A673 (cell line): ENCODE measurements around the gene RSAD2. TPM values are rescaled to one million over a fixed set of nuclear protein-coding genes. Genes with fewer than 3 reads are reported as not detected.
"Not testable (repeated sequence)": the region's sequence is repeated elsewhere in the genome, so short reads cannot be mapped to it uniquely, and the experiment has no call there.

ENCODE experiments used
- BruUV-seq: library from RNA; stranded (reverse); fragments of 400-500 nt; replicated peaks from 2 replicates; lab custom pipeline; 2021; lab: Mats Ljungman, UMichigan
- CTCF ChIA-PET: fragments of 300-600 bp; sonication (Branson Sonifier 250); formaldehyde crosslinking; loops from one replicate; lab custom pipeline; 2022; ENCODE audit warnings: antibody characterized with exemption; lab: Charles Lee
- POLR2A ChIA-PET: fragments of 300-600 bp; sonication (Branson Sonifier 250); formaldehyde crosslinking; loops from one replicate; lab custom pipeline; 2022; ENCODE audit warnings: antibody characterized with exemption; ENCODE audit not compliant: low non-redundant PET; lab: Charles Lee
- DNase-seq: peaks from one replicate; pipeline ENCODE4 v3.0.0-alpha.2; 2015; ENCODE audit warnings: low spot score
- H3K27ac ChIP-seq: fragments of 200-600 bp; sonication (generic); 2 replicates; pipeline ENCODE4 v1.5.1; 2016; ENCODE audit warnings: mixed run types, low read depth, mild to moderate bottlenecking, mixed read lengths, antibody characterized with exemption, low read length; ENCODE audit not compliant: poor library complexity, severe bottlenecking
- H3K27me3 ChIP-seq: fragments of 200-600 bp; sonication (generic); replicated peaks from 2 replicates; pipeline ENCODE4 v1.6.1; 2017; ENCODE audit warnings: mixed run types, low read depth, mild to moderate bottlenecking, mixed read lengths, antibody characterized with exemption, low read length; ENCODE audit not compliant: insufficient read depth, poor library complexity
- H3K36me3 ChIP-seq: fragments of 200-600 bp; sonication (generic); 2 replicates; pipeline ENCODE4 v1.6.1; 2016; ENCODE audit warnings: mixed run types, mild to moderate bottlenecking, mixed read lengths, antibody characterized with exemption, low read length; ENCODE audit not compliant: insufficient read depth, poor library complexity, severe bottlenecking
- H3K4me1 ChIP-seq: fragments of 200-600 bp; sonication (generic); 2 replicates; pipeline ENCODE4 v1.6.1; 2017; ENCODE audit warnings: mixed run types, mild to moderate bottlenecking, mixed read lengths, antibody characterized with exemption, low read length; ENCODE audit not compliant: insufficient read depth, poor library complexity, severe bottlenecking
- H3K4me3 ChIP-seq: fragments of 200-600 bp; sonication (generic); 2 replicates; pipeline ENCODE4 v1.5.1; 2016; ENCODE audit warnings: low read depth, mixed run types, mild to moderate bottlenecking, mixed read lengths, low read length; ENCODE audit not compliant: poor library complexity, severe bottlenecking
- H3K9me3 ChIP-seq: fragments of 200-600 bp; sonication (generic); 2 replicates; pipeline ENCODE4 v1.6.1; 2016; ENCODE audit warnings: mixed run types, low read depth, mild to moderate bottlenecking, mixed read lengths, antibody characterized with exemption, low read length; ENCODE audit not compliant: poor library complexity, severe bottlenecking
- CTCF ChIP-seq: fragments of 300-800, 200-600 bp; sonication (generic); conservative IDR thresholded peaks from 2 replicates; pipeline ENCODE4 v1.5.1; 2017; ENCODE audit warnings: low read depth, mild to moderate bottlenecking, antibody characterized with exemption, low read length, moderate library complexity, mixed read lengths
- EZH2 ChIP-seq: fragments of 200-600 bp; sonication (generic); IDR thresholded peaks from 2 replicates; pipeline ENCODE4 v1.6.1; 2017; ENCODE audit warnings: borderline replicate concordance, low read depth, mild to moderate bottlenecking, mixed read lengths, antibody characterized with exemption, low read length; ENCODE audit not compliant: poor library complexity, severe bottlenecking
- intact Hi-C: fragments of 100-400 bp; cut with micrococcal nuclease; formaldehyde crosslinking; loops from one replicate; pipeline ENCODE4 v1.10.0; 2022; ENCODE audit not compliant: unreplicated experiment
- total RNA-seq: library from RNA; stranded (reverse); gene quantifications from 2 replicates; pipeline ENCODE4 v1.2.3, GENCODE V29; 2021

Gene RSAD2
- total RNA-seq, 1 experiment from 2014 or later, result 2.2 TPM

- intact Hi-C loops, result no loop called here
- Histone ChIP-seq H3K9me3 (no peaks in the 10 kb centered on the region), H3K27ac (no peak overlapping the region), H3K36me3 (no peaks in the 10 kb centered on the region), H3K27me3 (no peaks in the 10 kb centered on the region), H3K4me1 (no peaks in the 10 kb centered on the region), H3K4me3 (no peak overlapping the region)
- CTCF ChIA-PET, result no interaction called here
- TF ChIP-seq EZH2, result no peak
- no peak for TF ChIP-seq CTCF
- no TSS peak for BruUV-seq
- no peak for DNase-seq
- POLR2A ChIA-PET, result no interaction called here
Observed at GRCh38 chr2:6934758-6935651, 57.4 kb downstream of the RSAD2 start.

GRCh38 chr2:6935652-6936020 is 58.1 kb downstream of the RSAD2 start:
- H3K27ac ChIP-seq, BruUV-seq, POLR2A ChIA-PET, H3K27me3 ChIP-seq, H3K36me3 ChIP-seq, H3K4me3 ChIP-seq, intact Hi-C loops, DNase-seq, CTCF ChIA-PET, H3K4me1 ChIP-seq, H3K9me3 ChIP-seq: not testable (repeated sequence)

DNA sequence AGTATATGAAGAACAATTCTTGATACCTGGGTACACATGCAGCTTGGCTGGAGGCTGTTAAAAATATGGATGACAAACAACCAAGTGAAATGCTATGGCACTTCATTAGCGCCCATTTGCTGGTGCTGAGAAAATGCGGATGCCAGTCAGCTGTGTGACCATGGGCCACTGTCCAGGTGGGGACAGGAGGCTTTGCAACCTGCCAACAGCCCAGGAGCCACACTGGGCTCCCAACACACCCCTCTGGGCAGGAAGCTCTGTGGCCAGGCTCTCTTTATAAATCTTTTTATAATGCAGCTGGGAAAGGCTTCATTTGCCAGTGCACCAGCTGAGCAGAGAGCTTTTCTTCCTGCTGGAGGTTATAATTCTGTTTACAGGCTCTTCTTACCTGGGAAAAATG is 59.6 kb downstream of the RSAD2 start:
- no peaks in the 10 kb centered on the region for H3K27me3 ChIP-seq
- no peak for DNase-seq
- no peak overlapping the region for H3K4me3 ChIP-seq
- no peak overlapping the region for H3K27ac ChIP-seq
- TF ChIP-seq EZH2, result no peak
- H3K36me3 ChIP-seq, result no peaks in the 10 kb centered on the region
- no peaks in the 10 kb centered on the region for H3K9me3 ChIP-seq
- no TSS peak for BruUV-seq
- no peaks in the 10 kb centered on the region for H3K4me1 ChIP-seq
- ChIA-PET POLR2A (no interaction called here), CTCF (no interaction called here)
- intact Hi-C loops, result no loop called here

GRCh38 chr2:6937582-6937981 is 60.0 kb downstream of the RSAD2 start:
- intact Hi-C loops, result no loop called here
- H3K27me3 ChIP-seq, result no peaks in the 10 kb centered on the region

More at GRCh38 chr2:6937582-6937981, 60.0 kb downstream of the RSAD2 start:
- no TSS peak for BruUV-seq
- Histone ChIP-seq H3K36me3 (no peaks in the 10 kb centered on the region), H3K9me3 (no peaks in the 10 kb centered on the region), H3K4me3 (no peak overlapping the region), H3K27ac (no peak overlapping the region), H3K4me1 (no peaks in the 10 kb centered on the region)
- no peak for TF ChIP-seq EZH2
- TF ChIP-seq CTCF, result no peak
- no peak for DNase-seq
- ChIA-PET POLR2A (interaction anchor here (0.7 kb wide), 1 partner anchor 927 kb away, joined by 16 read pairs; no protein-coding TSS in a partner anchor), CTCF (no interaction called here)
